Measurements from ENCODE around the gene ADGRG4. TPM values are rescaled to one million over a fixed set of nuclear protein-coding genes. Genes with fewer than 3 reads are reported as not detected.

Gene ADGRG4
- total RNA-seq, 1 donor from 2014 or later: not detected

Other genes with a start within 250 kb of the ADGRG4 start
- gene FHL1, start 153.4 kb upstream of the ADGRG4 start, total RNA-seq: 90.0 TPM
- gene MAP7D3, start 49.6 kb upstream of the ADGRG4 start, total RNA-seq: 1.4 TPM
- not detected for gene BRS3, start 187.0 kb downstream of the ADGRG4 start, total RNA-seq
- gene HTATSF1, start 196.6 kb downstream of the ADGRG4 start, total RNA-seq: 67.4 TPM
- not detected for gene VGLL1, start 231.3 kb downstream of the ADGRG4 start, total RNA-seq

Data from occipital lobe (tissue), 1 donor.